ENCODE data around the gene EGFR.

The EGFR gene

GRCh38 chr7:55199418-55199817 lies 180.6 kb downstream of the EGFR start:
- no peak overlapping the region for H3K4me3 ChIP-seq (IDR thresholded peaks at IDR 0.05; ENCODE audit: insufficient read depth, low read depth, low read length)
- H2AFZ ChIP-seq (ENCODE audit: low read depth): no peak overlapping the region
- H3K79me2 ChIP-seq (ENCODE audit: insufficient read depth, low read depth): no peaks in the 10 kb centered on the region
- TF ChIP-seq CTCF (conservative IDR thresholded peaks at IDR 0.05; ENCODE audit: low read depth, low read length): no peak
- no peaks in the 10 kb centered on the region for H3K27me3 ChIP-seq (ENCODE audit: insufficient read depth, low read depth)
- no peak overlapping the region for H3K4me2 ChIP-seq
- no peak overlapping the region for H3K9ac ChIP-seq
- no peaks in the 10 kb centered on the region for H3K4me1 ChIP-seq (ENCODE audit: low read depth, poor library complexity, severe bottlenecking)
- no peak overlapping the region for H3K27ac ChIP-seq
- no peaks in the 10 kb centered on the region for H4K20me1 ChIP-seq (ENCODE audit: insufficient read depth)
- no peaks in the 10 kb centered on the region for H3K36me3 ChIP-seq (ENCODE audit: insufficient read depth)

- no peaks in the 10 kb centered on the region for H3K36me3 ChIP-seq (ENCODE audit: insufficient read depth)
- H3K4me1 ChIP-seq (ENCODE audit: low read depth, poor library complexity, severe bottlenecking): no peaks in the 10 kb centered on the region
- H3K27ac ChIP-seq: no peak overlapping the region
- no peak overlapping the region for H2AFZ ChIP-seq (ENCODE audit: low read depth)
- H4K20me1 ChIP-seq (ENCODE audit: insufficient read depth): no peaks in the 10 kb centered on the region
- H3K4me3 ChIP-seq (IDR thresholded peaks at IDR 0.05; ENCODE audit: insufficient read depth, low read depth, low read length): no peak overlapping the region
- TF ChIP-seq CTCF (conservative IDR thresholded peaks at IDR 0.05; ENCODE audit: low read depth, low read length): no peak
- H3K79me2 ChIP-seq (ENCODE audit: insufficient read depth, low read depth): no peaks in the 10 kb centered on the region
- no peak overlapping the region for H3K4me2 ChIP-seq
- H3K27me3 ChIP-seq (ENCODE audit: insufficient read depth, low read depth): no peaks in the 10 kb centered on the region
- H3K9ac ChIP-seq: no peak overlapping the region
These were observed 181.6 kb downstream of the EGFR start for GRCh38 chr7:55200441-55200840.

GRCh38 chr7:55202150-55202913 lies 183.5 kb downstream of the EGFR start:
- Histone ChIP-seq H3K27ac (no peak overlapping the region), H3K4me1 (ENCODE audit: low read depth, poor library complexity, severe bottlenecking) (no peaks in the 10 kb centered on the region), H2AFZ (ENCODE audit: low read depth) (no peak overlapping the region), H3K4me3 (IDR thresholded peaks at IDR 0.05; ENCODE audit: insufficient read depth, low read depth, low read length) (no peak overlapping the region), H3K4me2 (no peak overlapping the region), H3K36me3 (ENCODE audit: insufficient read depth) (no peaks in the 10 kb centered on the region), H3K79me2 (ENCODE audit: insufficient read depth, low read depth) (no peaks in the 10 kb centered on the region), H4K20me1 (ENCODE audit: insufficient read depth) (no peaks in the 10 kb centered on the region), H3K9ac (no peak overlapping the region), H3K27me3 (ENCODE audit: insufficient read depth, low read depth) (no peaks in the 10 kb centered on the region)
- TF ChIP-seq CTCF (conservative IDR thresholded peaks at IDR 0.05; ENCODE audit: low read depth, low read length): no peak

GRCh38 chr7:55203300-55203699 lies 184.5 kb downstream of the EGFR start:
- Histone ChIP-seq H3K36me3 (ENCODE audit: insufficient read depth) (no peaks in the 10 kb centered on the region), H3K4me2 (no peak overlapping the region), H3K27me3 (ENCODE audit: insufficient read depth, low read depth) (no peaks in the 10 kb centered on the region), H3K4me3 (IDR thresholded peaks at IDR 0.05; ENCODE audit: insufficient read depth, low read depth, low read length) (no peak overlapping the region), H3K79me2 (ENCODE audit: insufficient read depth, low read depth) (no peaks in the 10 kb centered on the region), H3K9ac (no peak overlapping the region), H2AFZ (ENCODE audit: low read depth) (no peak overlapping the region), H4K20me1 (ENCODE audit: insufficient read depth) (no peaks in the 10 kb centered on the region), H3K4me1 (ENCODE audit: low read depth, poor library complexity, severe bottlenecking) (no peaks in the 10 kb centered on the region), H3K27ac (no peak overlapping the region)
- TF ChIP-seq CTCF (conservative IDR thresholded peaks at IDR 0.05; ENCODE audit: low read depth, low read length): no peak

Measured in KMS-11 (cell line).